ENCODE measurements around the gene MROH7.

The MROH7 gene

GRCh38 chr1:54640863-54641836, at the start of gene MROH7:
Gene MROH7 (plus strand): TSS chr1:54641786. CDS start chr1:54652927, 11,141 bp downstream.
- no peak for DNase-seq

- no peak for DNase-seq
These were observed 47.9 kb upstream of the MROH7 start for GRCh38 chr1:54593571-54594160.

GRCh38 chr1:54594463-54594862, 47.1 kb upstream of the MROH7 start:
- DNase-seq: no peak

- no peak for DNase-seq
These were observed 45.6 kb upstream of the MROH7 start for GRCh38 chr1:54595956-54596498.

- no peak for DNase-seq
These were observed 44.8 kb upstream of the MROH7 start for GRCh38 chr1:54596756-54597155.

- DNase-seq: no peak
These were observed 44.0 kb upstream of the MROH7 start for GRCh38 chr1:54597455-54598030.

- DNase-seq: no peak
These were observed 42.3 kb upstream of the MROH7 start for GRCh38 chr1:54599211-54599823.

- DNase-seq: no peak
These were observed 40.5 kb upstream of the MROH7 start for GRCh38 chr1:54600947-54601721.

- no peak for DNase-seq
These were observed 39.9 kb upstream of the MROH7 start for GRCh38 chr1:54601730-54602129.

- DNase-seq: no peak
These were observed 39.0 kb upstream of the MROH7 start for GRCh38 chr1:54602554-54602953.

GRCh38 chr1:54603241-54603640, 38.3 kb upstream of the MROH7 start:
- DNase-seq: no peak

GRCh38 chr1:54604051-54604450, 37.5 kb upstream of the MROH7 start:
- no peak for DNase-seq

GRCh38 chr1:54604572-54605370, 36.8 kb upstream of the MROH7 start:
- no peak for DNase-seq

GRCh38 chr1:54606096-54606989, 35.2 kb upstream of the MROH7 start:
- DNase-seq: no peak

- DNase-seq: no peak
These were observed 34.6 kb upstream of the MROH7 start for GRCh38 chr1:54606990-54607325.

- no peak for DNase-seq
These were observed 33.6 kb upstream of the MROH7 start for GRCh38 chr1:54607821-54608565.

- no peak for DNase-seq
These were observed 32.9 kb upstream of the MROH7 start for GRCh38 chr1:54608566-54609230.

GRCh38 chr1:54609301-54609921, 32.2 kb upstream of the MROH7 start:
- DNase-seq: no peak

GRCh38 chr1:54610048-54610447, 31.5 kb upstream of the MROH7 start:
- DNase-seq: no peak

Measured in NCI-H2107 (cell line).